HCT116 (cell line): ENCODE data around the gene SENP6. TPM values are rescaled to one million over a fixed set of nuclear protein-coding genes. Genes with fewer than 3 reads are reported as not detected.
"Not testable (repeated sequence)": the region's sequence is repeated elsewhere in the genome, so short reads cannot be mapped to it uniquely, and the experiment has no call there.

Source experiments
- ATAC-seq: fragments of 200-7000 bp; cut with Tn5 transposase; 2 replicates; pipeline ENCODE4 v1.9.1; 2020; ENCODE audit warnings: mild to moderate bottlenecking, moderate library complexity
- BruUV-seq: library from RNA; stranded (reverse); fragments of 400-500 nt; replicated peaks from 2 replicates; lab custom pipeline; 2021; lab: Mats Ljungman, UMichigan
- CTCF ChIA-PET: fragments of 300-600 bp; sonication (Branson Sonifier 250); formaldehyde crosslinking; loops from one replicate; lab custom pipeline; 2021; ENCODE audit warnings: antibody characterized with exemption; lab: Charles Lee
- POLR2A ChIA-PET: fragments of 300-600, 350-600 bp; sonication (Branson Sonifier 250); formaldehyde crosslinking; loops from one replicate; lab custom pipeline; 2021; ENCODE audit warnings: antibody characterized with exemption; lab: Charles Lee
- RAD21 ChIA-PET, 2 experiments: fragments of 300-600 bp; sonication (Branson Sonifier 250); formaldehyde crosslinking; loops; one replicate each; lab custom pipeline; 2023; ENCODE audit warnings: low total read pairs in 2 of 2; ENCODE audit not compliant: uncharacterized antibody in 2 of 2, unreplicated experiment in 2 of 2, low non-redundant PET in 1 of 2; lab: Charles Lee
- DNase-seq: peaks from one replicate; pipeline ENCODE4 v3.0.0-alpha.2; 2010; ENCODE audit warnings: low read depth, low spot score
- H2AFZ ChIP-seq: fragments of 200-600 bp; shearing (Covaris generic), sonication (generic); 2 replicates; pipeline ENCODE4 v1.6.1; 2017; ENCODE audit warnings: low read depth, mixed run types, mixed read lengths, antibody characterized with exemption, low read length; ENCODE audit not compliant: poor library complexity, severe bottlenecking
- H3K27ac ChIP-seq: 2 replicates; pipeline ENCODE4 v1.5.1; 2012; ENCODE audit warnings: low read depth, low read length
- H3K27me3 ChIP-seq: fragments of 200-600 bp; sonication (generic); 2 replicates; pipeline ENCODE4 v1.6.1; 2016; ENCODE audit warnings: mixed run types, low read length, mixed read lengths; ENCODE audit not compliant: insufficient read depth
- H3K36me3 ChIP-seq, 2 experiments: fragments of 200-500 bp in 1 of 2; fragments of 200-600 bp in 1 of 2; sonication (Bioruptor generic) in 1 of 2; sonication (generic) in 1 of 2; 2 replicates each; pipeline versions ENCODE4 v1.5.1 to v1.6.1; 2014 to 2016; ENCODE audit warnings: low read length in 2 of 2, inconsistent platforms in 1 of 2, mixed read lengths in 1 of 2, mixed run types in 1 of 2; ENCODE audit not compliant: insufficient read depth in 2 of 2, control insufficient read depth in 1 of 2
- H3K4me1 ChIP-seq, 2 experiments: fragments of 200-600 bp in 1 of 2; sonication (generic) in 1 of 2; 2 replicates each; pipeline versions ENCODE4 v1.5.1 to v1.6.1; 2012 to 2017; ENCODE audit warnings: low read length in 2 of 2, inconsistent platforms in 1 of 2, mild to moderate bottlenecking in 1 of 2, mixed read lengths in 1 of 2, mixed run types in 1 of 2, moderate library complexity in 1 of 2; ENCODE audit not compliant: insufficient read depth in 2 of 2, control insufficient read depth in 1 of 2
- H3K4me2 ChIP-seq: fragments of 200-600 bp; sonication (generic); 2 replicates; pipeline ENCODE4 v1.6.1; 2017; ENCODE audit warnings: mixed run types, low read length, mixed read lengths
- H3K4me3 ChIP-seq, 2 experiments: fragments of 200-600 bp in 1 of 2; sonication (generic) in 1 of 2; replicated peaks in 1 of 2; 2 replicates each; pipeline ENCODE4 v1.5.1; 2011 to 2016; ENCODE audit warnings: low read length in 2 of 2, control low read depth in 1 of 2, low read depth in 1 of 2, mild to moderate bottlenecking in 1 of 2, mixed read lengths in 1 of 2, mixed run types in 1 of 2
- H3K79me2 ChIP-seq: fragments of 200-600 bp; sonication (generic); 2 replicates; pipeline ENCODE4 v1.6.1; 2017; ENCODE audit warnings: mild to moderate bottlenecking, mixed run types, low read length, moderate library complexity, mixed read lengths; ENCODE audit not compliant: insufficient read depth
- H3K9ac ChIP-seq: fragments of 200-600 bp; sonication (generic); 2 replicates; pipeline ENCODE4 v1.6.1; 2016; ENCODE audit warnings: low read length, mixed read lengths
- H3K9me2 ChIP-seq: fragments of 200-600 bp; sonication (generic), shearing (Covaris generic); 2 replicates; pipeline ENCODE4 v1.6.1; 2017; ENCODE audit warnings: mixed run types, mild to moderate bottlenecking, moderate library complexity; ENCODE audit not compliant: insufficient read depth
- H3K9me3 ChIP-seq, 2 experiments: fragments of 200-500 bp in 1 of 2; fragments of 200-600 bp in 1 of 2; sonication (Bioruptor generic) in 1 of 2; sonication (generic) in 1 of 2; 2 replicates each; pipeline ENCODE4 v1.6.1; 2014 to 2017; ENCODE audit warnings: low read length in 2 of 2, mixed read lengths in 2 of 2, inconsistent platforms in 1 of 2, low read depth in 1 of 2, mild to moderate bottlenecking in 1 of 2, mixed run types in 1 of 2, moderate library complexity in 1 of 2; ENCODE audit not compliant: control insufficient read depth in 1 of 2, insufficient read depth in 1 of 2
- H4K20me1 ChIP-seq: fragments of 200-600 bp; sonication (generic), shearing (Covaris generic); 2 replicates; pipeline ENCODE4 v1.6.1; 2017; ENCODE audit warnings: mixed run types, mild to moderate bottlenecking, moderate library complexity; ENCODE audit not compliant: insufficient read depth
- CBX3 ChIP-seq: IDR thresholded peaks from 2 replicates; pipeline ENCODE4 v1.6.1; 2012; ENCODE audit warnings: low read depth
- ELF1 ChIP-seq: IDR thresholded peaks from 2 replicates; pipeline ENCODE4 v1.6.1; 2012; ENCODE audit warnings: low read depth, borderline replicate concordance
- EZH2 ChIP-seq: fragments of 200-600 bp; sonication (generic); IDR thresholded peaks from 2 replicates; pipeline ENCODE4 v1.6.1; 2017; ENCODE audit warnings: antibody characterized with exemption, mixed run types
- JUND ChIP-seq: IDR thresholded peaks from 2 replicates; pipeline ENCODE4 v1.6.1; 2012
- POLR2A ChIP-seq: IDR thresholded peaks from 2 replicates; pipeline ENCODE4 v1.7.0; 2011; ENCODE audit warnings: borderline replicate concordance; ENCODE audit not compliant: insufficient read depth, insufficient read length; ENCODE audit errors: extremely low read depth
- SIN3A ChIP-seq: IDR thresholded peaks from 2 replicates; pipeline ENCODE4 v1.6.1; 2012; ENCODE audit warnings: low read depth
- SP1 ChIP-seq: IDR thresholded peaks from 2 replicates; pipeline ENCODE4 v1.6.1; 2012; ENCODE audit warnings: low read depth
- SRF ChIP-seq: IDR thresholded peaks from 2 replicates; pipeline ENCODE4 v1.6.1; 2012; ENCODE audit warnings: low read depth
- ZFX ChIP-seq: fragments of 450-650 bp; IDR thresholded peaks from 2 replicates; pipeline ENCODE4 v1.6.1; 2017
- intact Hi-C: fragments of 100-400 bp; cut with micrococcal nuclease; formaldehyde crosslinking; loops from 2 replicates; pipeline ENCODE4 v1.10.0; 2022
- total RNA-seq: library from RNA; stranded (reverse); gene quantifications from one replicate; pipeline ENCODE4 v1.2.1, GENCODE V29; 2021; ENCODE audit not compliant: unreplicated experiment
- TF ChIP-seq, protein P1 (sequence below): IDR thresholded peaks from 2 replicates; pipeline ENCODE4 v1.6.1; 2012

Gene SENP6
- total RNA-seq, 1 experiment from 2014 or later, result 78.1 TPM

DNA sequence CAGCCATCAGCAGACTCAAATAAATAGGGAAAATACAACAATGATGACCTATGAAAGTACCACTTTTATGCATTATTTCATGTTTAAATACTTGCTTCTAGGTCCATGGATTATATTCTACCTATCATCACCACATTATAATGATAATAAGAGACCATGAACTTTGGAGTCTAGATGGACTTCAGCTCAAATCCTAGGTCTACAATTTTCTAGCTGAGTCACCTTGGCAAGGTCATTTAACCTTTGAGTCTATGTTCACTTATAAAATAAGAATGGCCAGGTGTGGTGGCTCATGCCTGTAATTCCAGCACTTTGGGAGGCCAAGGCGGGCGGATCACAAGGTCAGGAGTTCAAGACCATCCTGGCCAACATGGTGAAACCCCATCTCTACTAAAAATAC, 5.3 kb upstream of the SENP6 start:
- H3K9me3 ChIP-seq, DNase-seq, H3K4me2 ChIP-seq, intact Hi-C loops, H3K27ac ChIP-seq, H3K27me3 ChIP-seq, H3K9ac ChIP-seq, H3K9me2 ChIP-seq, H2AFZ ChIP-seq, H3K36me3 ChIP-seq, POLR2A ChIA-PET, H4K20me1 ChIP-seq, H3K4me3 ChIP-seq, RAD21 ChIA-PET, ATAC-seq, H3K79me2 ChIP-seq, BruUV-seq, CTCF ChIA-PET: not testable (repeated sequence)
- H3K4me1 ChIP-seq, result peaks cover 5 to 15% of the 10 kb centered on the region in 2 experiments; a peak in 3 of 4 replicates

DNA sequence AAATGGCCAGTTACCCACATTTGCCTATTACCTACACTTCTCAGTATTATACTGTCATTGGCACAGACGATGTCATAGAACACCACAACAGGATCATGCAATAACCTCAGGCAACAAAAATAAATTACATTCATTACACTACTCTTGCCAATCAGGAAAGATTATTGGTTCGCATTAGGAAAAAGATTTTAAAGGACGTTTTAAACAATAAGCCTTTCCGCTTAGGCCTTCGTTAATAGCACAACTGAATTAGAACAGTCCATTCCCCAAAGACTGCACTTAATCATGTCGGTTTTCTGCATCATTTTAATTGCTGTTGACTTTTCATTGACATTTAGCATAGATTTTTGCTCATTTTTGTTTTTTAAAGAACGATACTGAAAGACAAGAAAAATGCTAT, 912 bp upstream of the SENP6 start:
- CTCF ChIA-PET, result no interaction called here
- H2AFZ ChIP-seq, result peak overlapping the region; percentile 56
- intact Hi-C loops, result no loop called here
- H3K9me3 ChIP-seq, result no peaks in the 10 kb centered on the region
- ATAC-seq (no peak), DNase-seq (no peak)
- H3K27ac ChIP-seq, result peak overlapping the region; percentile 94; the same call in 1 of the 2 replicates
- no peaks in the 10 kb centered on the region for H3K27me3 ChIP-seq
- peak overlapping the region; percentile 73 to 92 for H3K4me3 ChIP-seq
- peak overlapping the region; percentile 82 for H3K4me2 ChIP-seq
- peaks cover 5 to 26% of the 10 kb centered on the region in 2 experiments; a peak in 3 of 4 replicates for H3K4me1 ChIP-seq
- H4K20me1 ChIP-seq, result peaks cover 6% of the 10 kb centered on the region; the same call in 1 of the 2 replicates
- RAD21 ChIA-PET, result no interaction called here
- TSS peak; percentile 90 for BruUV-seq
- H3K9ac ChIP-seq, result peak overlapping the region; percentile 95
- H3K9me2 ChIP-seq, result no peaks in the 10 kb centered on the region
- TF ChIP-seq, protein P1, sequence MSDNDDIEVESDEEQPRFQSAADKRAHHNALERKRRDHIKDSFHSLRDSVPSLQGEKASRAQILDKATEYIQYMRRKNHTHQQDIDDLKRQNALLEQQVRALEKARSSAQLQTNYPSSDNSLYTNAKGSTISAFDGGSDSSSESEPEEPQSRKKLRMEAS, result no peak
- TF ChIP-seq JUND (no peak), ELF1 (no peak), POLR2A (no peak), SRF (no peak), CBX3 (no peak), SIN3A (no peak), SP1 (no peak), ZFX (no peak), EZH2 (no peak)
- peaks cover 46% of the 10 kb centered on the region for H3K79me2 ChIP-seq
- POLR2A ChIA-PET, result no interaction called here
- H3K36me3 ChIP-seq, result no peaks in the 10 kb centered on the region
